ENCODE results near the gene NKG7. TPM values are rescaled to one million over a fixed set of nuclear protein-coding genes. Genes with fewer than 3 reads are reported as not detected.

NKG7 gene
- total and polyA plus RNA-seq, 2 of the 13 experiments (the other 11 are each of a cell fraction or from before 2014, with no cell fraction given) = 0.40 TPM; not detected in 1

DNA sequence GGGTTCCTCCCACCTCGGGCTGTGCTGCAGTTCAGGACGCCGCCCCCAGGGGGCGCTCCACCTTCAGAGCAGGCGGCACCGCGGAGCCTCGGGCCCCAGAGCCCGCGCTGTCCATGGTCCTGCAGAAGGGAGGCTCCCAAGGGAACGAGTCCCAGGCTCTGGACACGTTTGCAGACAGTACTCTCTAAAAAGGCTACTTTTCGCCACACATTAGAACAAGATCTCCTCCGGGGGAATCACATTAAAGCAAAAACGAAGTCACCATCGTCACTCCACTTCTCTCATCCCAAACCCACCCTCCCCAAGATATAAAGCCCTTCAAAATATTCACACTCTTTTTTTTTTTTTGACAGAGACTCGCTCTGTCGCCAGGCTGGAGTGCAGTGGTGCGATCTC, 49.6 kb upstream of the NKG7 start (continued):
- TF ChIP-seq ATAD3A (CRISPR knock-in tag; IDR thresholded peaks at IDR 0.05) = peak; percentile 95
- TF ChIP-seq ZNF589 (CRISPR knock-in tag; conservative IDR thresholded peaks at IDR 0.05) = peak; percentile 96
- peak; percentile 100 for TF ChIP-seq SRY (CRISPR knock-in tag; IDR thresholded peaks at IDR 0.05)
- no peak for TF ChIP-seq CHD4 (IDR thresholded peaks at IDR 0.05; ENCODE audit: borderline replicate concordance, low read length)
- no peak for TF ChIP-seq ZNF354B (CRISPR knock-in tag; IDR thresholded peaks at IDR 0.05)
- no peak for TF ChIP-seq PAWR (CRISPR knock-in tag; IDR thresholded peaks at IDR 0.05; ENCODE audit: borderline replicate concordance)
- TF ChIP-seq, protein P1, sequence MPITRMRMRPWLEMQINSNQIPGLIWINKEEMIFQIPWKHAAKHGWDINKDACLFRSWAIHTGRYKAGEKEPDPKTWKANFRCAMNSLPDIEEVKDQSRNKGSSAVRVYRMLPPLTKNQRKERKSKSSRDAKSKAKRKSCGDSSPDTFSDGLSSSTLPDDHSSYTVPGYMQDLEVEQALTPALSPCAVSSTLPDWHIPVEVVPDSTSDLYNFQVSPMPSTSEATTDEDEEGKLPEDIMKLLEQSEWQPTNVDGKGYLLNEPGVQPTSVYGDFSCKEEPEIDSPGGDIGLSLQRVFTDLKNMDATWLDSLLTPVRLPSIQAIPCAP (CRISPR knock-in tag; IDR thresholded peaks at IDR 0.05; ENCODE audit: low read depth) = no peak
- TF ChIP-seq, protein P2, sequence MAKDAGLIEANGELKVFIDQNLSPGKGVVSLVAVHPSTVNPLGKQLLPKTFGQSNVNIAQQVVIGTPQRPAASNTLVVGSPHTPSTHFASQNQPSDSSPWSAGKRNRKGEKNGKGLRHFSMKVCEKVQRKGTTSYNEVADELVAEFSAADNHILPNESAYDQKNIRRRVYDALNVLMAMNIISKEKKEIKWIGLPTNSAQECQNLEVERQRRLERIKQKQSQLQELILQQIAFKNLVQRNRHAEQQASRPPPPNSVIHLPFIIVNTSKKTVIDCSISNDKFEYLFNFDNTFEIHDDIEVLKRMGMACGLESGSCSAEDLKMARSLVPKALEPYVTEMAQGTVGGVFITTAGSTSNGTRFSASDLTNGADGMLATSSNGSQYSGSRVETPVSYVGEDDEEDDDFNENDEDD (CRISPR knock-in tag; IDR thresholded peaks at IDR 0.05; ENCODE audit: borderline replicate concordance) = peak; percentile 47; the same call in 1 of the 2 replicates
- TF ChIP-seq, protein P3, sequence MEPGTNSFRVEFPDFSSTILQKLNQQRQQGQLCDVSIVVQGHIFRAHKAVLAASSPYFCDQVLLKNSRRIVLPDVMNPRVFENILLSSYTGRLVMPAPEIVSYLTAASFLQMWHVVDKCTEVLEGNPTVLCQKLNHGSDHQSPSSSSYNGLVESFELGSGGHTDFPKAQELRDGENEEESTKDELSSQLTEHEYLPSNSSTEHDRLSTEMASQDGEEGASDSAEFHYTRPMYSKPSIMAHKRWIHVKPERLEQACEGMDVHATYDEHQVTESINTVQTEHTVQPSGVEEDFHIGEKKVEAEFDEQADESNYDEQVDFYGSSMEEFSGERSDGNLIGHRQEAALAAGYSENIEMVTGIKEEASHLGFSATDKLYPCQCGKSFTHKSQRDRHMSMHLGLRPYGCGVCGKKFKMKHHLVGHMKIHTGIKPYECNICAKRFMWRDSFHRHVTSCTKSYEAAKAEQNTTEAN (CRISPR knock-in tag; conservative IDR thresholded peaks at IDR 0.05) = peak; percentile 94
- TF ChIP-seq SMAD1 (CRISPR knock-in tag; IDR thresholded peaks at IDR 0.05; ENCODE audit: borderline replicate concordance, low read depth) = no peak
- TF ChIP-seq HOXA5 (CRISPR knock-in tag; IDR thresholded peaks at IDR 0.05) = peak; percentile 99
- TF ChIP-seq SP1 (IDR thresholded peaks at IDR 0.05) = no peak
- TF ChIP-seq SP1 (CRISPR knock-in tag; IDR thresholded peaks at IDR 0.05) = peak; percentile 61; the same call in 1 of the 2 replicates
- TF ChIP-seq, protein P4, sequence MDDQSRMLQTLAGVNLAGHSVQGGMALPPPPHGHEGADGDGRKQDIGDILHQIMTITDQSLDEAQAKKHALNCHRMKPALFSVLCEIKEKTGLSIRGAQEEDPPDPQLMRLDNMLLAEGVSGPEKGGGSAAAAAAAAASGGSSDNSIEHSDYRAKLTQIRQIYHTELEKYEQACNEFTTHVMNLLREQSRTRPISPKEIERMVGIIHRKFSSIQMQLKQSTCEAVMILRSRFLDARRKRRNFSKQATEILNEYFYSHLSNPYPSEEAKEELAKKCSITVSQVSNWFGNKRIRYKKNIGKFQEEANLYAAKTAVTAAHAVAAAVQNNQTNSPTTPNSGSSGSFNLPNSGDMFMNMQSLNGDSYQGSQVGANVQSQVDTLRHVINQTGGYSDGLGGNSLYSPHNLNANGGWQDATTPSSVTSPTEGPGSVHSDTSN (CRISPR knock-in tag; IDR thresholded peaks at IDR 0.05; ENCODE audit: borderline replicate concordance) = peak; percentile 97
- TF ChIP-seq, protein P5, sequence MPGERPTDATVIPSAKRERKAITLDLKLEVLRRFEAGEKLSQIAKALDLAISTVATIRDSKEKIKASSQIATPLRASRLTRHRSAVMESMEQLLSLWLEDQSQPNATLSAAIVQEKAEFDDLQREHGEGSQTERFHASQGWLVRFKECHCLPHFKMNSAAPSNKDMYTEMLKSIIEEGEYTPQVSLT (CRISPR knock-in tag; IDR thresholded peaks at IDR 0.05; ENCODE audit: borderline replicate concordance, low read depth) = peak; percentile 77; the same call in 1 of the 2 replicates
- no peak for TF ChIP-seq ARID2 (CRISPR knock-in tag; IDR thresholded peaks at IDR 0.05; ENCODE audit: borderline replicate concordance)
- no peak for TF ChIP-seq PAF1 (CRISPR knock-in tag; IDR thresholded peaks at IDR 0.05)
- TF ChIP-seq, protein P6, sequence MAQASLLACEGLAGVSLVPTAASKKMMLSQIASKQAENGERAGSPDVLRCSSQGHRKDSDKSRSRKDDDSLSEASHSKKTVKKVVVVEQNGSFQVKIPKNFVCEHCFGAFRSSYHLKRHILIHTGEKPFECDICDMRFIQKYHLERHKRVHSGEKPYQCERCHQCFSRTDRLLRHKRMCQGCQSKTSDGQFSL (CRISPR knock-in tag; IDR thresholded peaks at IDR 0.05) = peak; percentile 73; the same call in 1 of the 2 replicates
- TF ChIP-seq SIX1 (CRISPR knock-in tag; IDR thresholded peaks at IDR 0.05; ENCODE audit: borderline replicate concordance) = no peak
- TF ChIP-seq JUNB (CRISPR knock-in tag; IDR thresholded peaks at IDR 0.05; ENCODE audit: borderline replicate concordance) = no peak
- TF ChIP-seq ZNF33B (CRISPR knock-in tag; IDR thresholded peaks at IDR 0.05) = peak; percentile 84
- TF ChIP-seq ZBTB3 (CRISPR knock-in tag; IDR thresholded peaks at IDR 0.05; ENCODE audit: borderline replicate concordance, low read depth) = peak; percentile 54; the same call in 1 of the 2 replicates
- TF ChIP-seq NCOA1 (CRISPR knock-in tag; IDR thresholded peaks at IDR 0.05) = no peak
- TF ChIP-seq EP300 (IDR thresholded peaks at IDR 0.05; ENCODE audit: low read depth in 2 of 2, low read length in 2 of 2) = no peak
- TF ChIP-seq EP300 (CRISPR knock-in tag; IDR thresholded peaks at IDR 0.05; ENCODE audit: borderline replicate concordance) = peak; percentile 60; the same call in 1 of the 2 replicates

Data from HepG2 (cell line).